GM21619 (cell line): ENCODE data around the gene SLC4A5.

Experiments
- ATAC-seq: cut with Tn5 transposase; IDR thresholded peaks from one replicate; pipeline ENCODE4 v1.9.1; 2021; ENCODE audit not compliant: unreplicated experiment

Gene SLC4A5

GRCh38 chr2:74343316-74343715 lies at the start of gene SLC4A5:
Gene SLC4A5 (minus strand): TSS chr2:74343416. CDS start chr2:74315023, 28,393 bp downstream.
- ATAC-seq = no peak

DNA sequence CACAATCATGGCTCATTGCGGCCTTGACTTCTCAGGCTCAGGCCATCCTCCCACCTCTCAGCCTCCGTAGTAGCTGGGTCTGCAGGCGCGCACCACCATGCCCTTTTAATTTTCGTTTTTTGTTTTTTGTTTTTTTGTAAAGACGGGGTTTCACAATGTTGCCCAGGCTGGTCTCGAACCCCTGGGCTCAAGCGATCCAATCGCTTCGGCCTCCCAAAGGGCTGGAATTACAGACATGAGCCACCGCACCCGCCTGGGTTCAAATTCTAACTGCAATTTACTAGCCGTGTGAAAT lies 49.2 kb upstream of the SLC4A5 start:
- no peak for ATAC-seq

DNA sequence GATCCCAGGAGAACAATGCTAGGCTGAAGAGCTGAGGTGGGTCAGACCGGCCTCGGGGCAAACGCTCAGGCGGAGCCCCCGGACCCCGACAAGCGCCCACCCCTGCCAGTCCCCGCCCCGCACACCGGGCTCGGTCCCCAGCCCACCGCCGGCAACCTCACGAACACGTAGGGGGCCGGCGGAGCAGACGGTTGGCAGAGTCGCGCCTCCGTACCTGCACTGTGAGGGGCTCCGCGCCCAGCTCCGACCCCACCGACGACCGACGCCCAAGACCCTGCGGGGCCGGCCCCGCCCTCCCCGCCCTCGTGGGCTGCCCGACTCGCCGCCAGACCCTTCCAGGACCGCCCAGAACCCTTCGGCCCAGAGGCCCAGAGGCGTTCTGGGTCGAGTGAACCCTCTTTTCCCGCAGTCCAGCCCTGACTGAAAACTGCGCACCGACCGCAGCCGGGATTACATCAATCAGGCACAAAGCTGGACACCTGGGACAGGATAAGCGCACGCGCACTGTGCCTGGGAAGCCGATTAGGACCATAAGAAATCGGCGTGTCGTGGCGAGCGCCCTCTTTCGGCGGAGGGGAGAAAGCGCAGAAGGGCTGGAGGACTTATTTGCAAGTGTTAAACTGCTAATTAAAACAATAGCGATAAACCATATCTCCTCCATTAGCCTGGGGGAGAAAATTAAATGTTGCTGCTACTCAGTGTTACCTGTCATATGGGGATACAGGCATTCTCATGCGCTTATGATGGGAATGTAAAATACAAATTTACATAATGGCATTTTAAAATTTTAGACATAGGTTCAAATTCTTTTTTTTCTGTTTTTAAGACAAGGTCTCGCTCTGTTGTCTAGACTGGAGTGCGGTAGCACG lies 48.6 kb upstream of the SLC4A5 start:
- ATAC-seq = peak; percentile 64

DNA sequence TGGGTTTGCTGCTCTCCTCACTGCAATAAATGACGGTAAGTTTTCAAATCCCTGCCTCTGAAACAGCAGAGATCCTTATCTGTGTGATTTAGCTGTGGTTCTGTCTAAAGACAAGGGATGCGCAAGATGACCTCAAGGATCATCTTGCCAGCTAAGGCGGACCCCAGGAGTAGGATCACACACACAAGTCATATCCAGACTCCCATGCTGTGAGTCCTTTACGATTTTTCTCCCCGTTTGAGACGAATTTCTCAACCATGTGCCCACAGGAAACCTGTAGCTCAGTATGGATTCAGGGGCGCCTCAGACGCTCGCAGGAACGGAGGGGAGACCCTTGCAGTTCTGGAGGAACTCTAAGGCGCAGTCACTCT lies 48.0 kb upstream of the SLC4A5 start:
- ATAC-seq = peak; percentile 30

DNA sequence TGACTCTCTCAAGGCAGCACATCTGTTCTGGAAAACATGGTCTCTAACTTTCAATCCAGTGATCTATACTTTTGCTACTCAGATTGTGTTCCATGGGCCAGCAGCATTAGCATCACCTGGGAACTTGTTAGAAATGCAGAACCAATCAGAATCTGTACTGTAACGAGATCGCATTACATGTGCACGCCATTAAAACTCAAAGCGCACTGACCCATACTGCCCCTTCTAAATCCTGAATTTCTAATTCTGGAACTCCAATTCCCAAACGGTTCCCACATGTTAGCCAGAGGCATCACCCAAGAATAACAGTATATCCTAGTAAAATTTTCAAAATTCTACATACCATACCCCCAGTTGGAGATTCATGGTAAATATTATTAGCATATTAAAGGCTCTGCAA lies 47.4 kb upstream of the SLC4A5 start:
- no peak for ATAC-seq

GRCh38 chr2:74387346-74387745 lies 44.1 kb upstream of the SLC4A5 start:
- ATAC-seq = no peak

GRCh38 chr2:74385396-74385795 lies 42.2 kb upstream of the SLC4A5 start:
- no peak for ATAC-seq

GRCh38 chr2:74384051-74384450 lies 40.8 kb upstream of the SLC4A5 start:
- ATAC-seq = no peak

DNA sequence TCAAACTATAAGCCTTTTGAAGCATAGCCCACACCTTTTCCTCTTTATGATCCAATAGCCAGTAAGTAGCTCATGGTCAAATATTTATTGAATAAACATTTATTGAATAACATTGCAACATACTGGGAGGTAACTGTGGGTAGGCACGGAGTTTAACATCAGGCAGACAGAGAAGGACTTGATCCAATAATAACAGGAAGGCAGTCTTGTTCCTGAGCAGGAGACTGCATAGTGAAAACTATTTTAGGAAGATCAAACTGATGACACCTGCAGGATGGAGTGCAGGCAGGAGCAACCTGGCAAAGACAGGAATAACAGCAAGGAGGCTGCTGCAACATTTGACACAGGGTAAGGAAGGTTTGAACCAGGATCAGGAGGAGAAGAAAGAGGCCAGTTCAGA lies 40.0 kb upstream of the SLC4A5 start:
- ATAC-seq = no peak

DNA sequence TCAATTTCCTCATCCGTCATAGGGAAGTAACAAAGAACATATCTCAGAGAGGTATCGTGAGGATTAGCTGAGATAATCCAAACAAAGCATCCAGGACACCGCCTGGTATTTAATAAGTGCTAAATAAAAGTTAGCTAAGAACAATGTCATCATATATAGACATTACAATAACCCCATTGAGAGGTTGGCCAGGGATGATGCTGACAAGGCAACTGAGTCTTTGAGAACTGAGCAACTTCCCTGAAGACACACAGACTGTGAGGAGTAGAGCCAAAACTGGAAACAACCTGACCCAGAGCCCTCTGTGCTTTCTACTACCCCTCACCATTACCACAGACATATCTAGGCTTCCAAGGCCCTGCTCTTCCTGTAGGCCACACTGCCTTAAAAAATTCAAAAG lies 38.5 kb upstream of the SLC4A5 start:
- ATAC-seq = no peak

DNA sequence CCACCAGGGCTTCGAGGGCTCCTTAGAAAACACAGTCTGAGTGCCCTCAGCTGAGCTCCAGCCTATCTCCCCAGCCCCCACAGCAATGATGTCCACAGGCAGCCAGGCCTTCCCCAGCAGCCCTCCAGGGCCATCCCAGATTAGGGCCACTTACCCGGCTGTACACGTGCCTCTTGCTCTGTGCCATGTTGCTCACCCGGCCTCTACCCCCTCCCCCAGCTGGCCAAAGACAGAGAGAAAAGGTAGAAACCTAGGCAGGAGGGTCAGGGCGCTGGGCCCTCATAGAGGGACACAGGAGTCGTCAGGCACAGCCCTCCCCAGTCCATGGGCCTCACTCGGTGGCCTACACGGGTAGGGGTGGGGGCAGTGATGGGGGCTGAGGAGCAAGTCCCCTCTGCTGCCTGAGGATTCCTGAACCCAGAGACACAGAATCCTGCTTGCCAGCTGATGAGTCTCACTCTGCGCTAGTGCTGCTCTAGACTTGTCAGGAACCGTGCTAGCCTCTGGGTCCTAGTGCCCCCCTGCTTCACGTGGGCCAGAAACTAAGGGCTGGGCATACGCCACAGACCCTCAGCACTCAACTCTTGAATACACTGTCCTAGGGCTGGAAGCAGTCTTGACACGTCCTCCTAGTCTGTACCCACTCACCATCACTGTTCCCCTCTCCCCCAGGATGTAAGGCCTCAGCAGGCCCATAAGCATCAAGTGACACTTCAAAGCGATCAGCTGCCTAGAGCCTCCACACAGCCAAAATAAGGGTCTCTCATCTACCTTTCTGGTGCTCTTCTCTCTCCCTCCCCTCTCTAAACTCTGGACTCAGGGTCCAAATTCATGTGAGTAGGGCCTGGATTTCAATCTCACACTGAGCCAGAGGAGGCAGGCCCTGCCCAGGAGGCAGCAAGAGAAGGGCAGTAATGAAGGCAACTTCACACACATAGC lies 36.9 kb upstream of the SLC4A5 start, which contains the start of gene DCTN1:
Gene DCTN1, minus strand, starts transcription at position 461 of the 939 bp plus-strand sequence. Its CDS starts 274 bp downstream, at position 187.
- ATAC-seq = no peak

DNA sequence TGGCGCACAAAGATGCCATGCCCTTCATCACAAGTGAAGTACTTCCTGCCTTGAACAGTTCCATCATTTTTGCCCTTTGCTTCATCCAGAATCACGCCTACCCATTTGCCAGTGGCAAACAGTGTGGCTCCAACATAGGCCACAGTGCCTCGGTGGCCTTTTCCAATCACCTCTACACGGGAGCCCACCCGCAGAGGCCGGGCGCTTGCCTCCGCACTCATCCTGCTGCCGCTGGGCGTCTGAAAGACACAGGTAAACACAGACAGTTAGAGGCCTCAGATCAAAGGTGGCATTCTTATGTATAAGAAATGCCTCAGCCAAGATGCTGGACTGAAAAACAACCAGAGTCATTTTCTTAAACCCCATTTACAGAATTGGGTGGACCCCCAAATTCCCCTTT lies 34.8 kb upstream of the SLC4A5 start:
- ATAC-seq = no peak

DNA sequence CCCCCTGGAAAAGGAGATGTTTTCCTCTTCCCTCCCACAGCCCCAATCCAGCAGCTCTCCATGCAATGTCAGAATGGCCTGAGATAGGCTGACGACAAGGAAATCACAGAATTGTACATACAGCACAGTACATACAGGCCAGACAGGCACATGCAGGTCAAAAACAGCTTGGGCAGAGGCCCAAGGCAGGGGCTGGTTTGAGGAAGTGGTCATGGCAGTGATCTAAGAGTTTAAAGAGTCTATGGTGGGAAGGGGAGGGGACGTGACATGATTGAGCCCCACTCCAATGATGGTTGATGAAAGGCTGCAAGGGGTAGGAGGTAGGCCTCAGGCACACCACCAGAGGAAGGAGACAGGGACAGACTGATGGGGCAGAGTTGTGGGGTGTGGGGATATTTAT lies 32.6 kb upstream of the SLC4A5 start:
- ATAC-seq = no peak

DNA sequence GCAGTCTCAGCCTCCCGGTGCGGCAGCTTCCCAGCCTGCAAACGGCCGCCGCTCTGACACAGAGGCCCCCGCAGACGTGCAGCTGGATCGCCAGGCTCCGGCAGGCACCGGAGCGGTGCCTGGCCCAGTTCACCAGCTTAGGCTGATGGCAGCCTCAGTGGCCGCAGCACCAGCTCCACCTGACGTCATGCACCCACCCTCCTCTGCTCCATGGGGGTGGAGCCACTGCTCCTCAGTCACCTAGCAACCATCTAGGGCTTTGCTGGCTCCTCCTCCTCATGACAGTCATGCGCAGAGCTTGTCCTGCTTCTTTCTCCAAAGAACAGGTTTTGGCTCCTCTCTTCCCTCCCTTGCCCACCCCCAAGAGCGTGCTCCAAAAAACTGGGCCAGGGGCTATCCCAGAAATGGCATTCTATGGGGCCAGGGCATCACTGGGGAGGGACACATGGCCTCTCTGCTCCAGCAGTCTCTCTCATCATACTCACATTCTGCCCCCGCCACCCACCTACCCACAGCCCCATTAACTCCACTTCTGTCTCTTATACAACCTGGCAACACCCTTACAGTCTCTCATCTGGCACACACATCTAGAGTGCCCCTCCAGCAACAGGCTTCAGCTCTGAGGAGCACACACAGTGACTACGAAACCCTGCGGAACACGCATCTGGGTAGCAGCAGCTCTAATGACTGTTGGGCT lies 31.4 kb upstream of the SLC4A5 start:
- no peak for ATAC-seq

GRCh38 chr2:74373985-74374384 lies 30.8 kb upstream of the SLC4A5 start:
- no peak for ATAC-seq

GRCh38 chr2:74373221-74373676 lies 30.0 kb upstream of the SLC4A5 start:
- no peak for ATAC-seq

DNA sequence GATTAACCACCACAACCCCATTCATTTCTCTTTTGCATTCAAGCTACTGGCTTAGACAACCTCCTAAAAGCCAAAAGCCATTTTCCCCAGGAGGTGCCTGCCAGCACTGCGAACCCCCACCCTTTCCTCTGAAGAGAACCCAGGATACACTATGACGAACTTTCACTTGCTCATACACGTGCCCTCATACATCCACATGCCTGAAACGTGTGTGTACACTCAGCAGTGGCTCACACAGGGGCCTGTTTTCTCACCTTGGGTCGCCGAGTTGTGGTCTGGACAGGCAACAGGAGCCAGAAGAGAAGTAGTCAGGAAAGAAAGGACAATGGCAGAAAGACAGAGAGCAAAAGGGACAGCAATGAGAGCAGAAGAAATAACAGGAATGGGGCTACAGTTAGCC lies 29.5 kb upstream of the SLC4A5 start:
- ATAC-seq = no peak

GRCh38 chr2:74371421-74371820 lies 28.2 kb upstream of the SLC4A5 start:
- ATAC-seq = no peak

DNA sequence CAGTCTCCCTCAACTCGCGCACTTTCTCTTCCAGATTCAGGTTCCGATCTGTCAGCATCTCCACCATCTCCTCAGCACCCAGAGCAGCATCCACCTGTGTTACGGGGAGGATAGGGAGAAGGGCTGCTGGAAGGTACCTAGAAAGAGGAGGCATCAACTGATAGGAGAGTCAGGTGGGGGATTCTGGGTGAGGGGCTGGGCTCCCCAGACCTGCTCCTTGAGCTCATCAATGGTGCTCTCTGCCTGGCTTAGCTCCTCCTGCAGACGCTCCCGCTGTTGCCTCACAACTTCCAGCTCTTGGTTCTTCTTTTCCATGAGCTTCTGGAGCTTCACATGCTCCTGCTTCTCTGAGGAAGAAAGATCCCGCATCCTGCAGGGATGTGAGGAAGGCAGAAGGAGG lies 26.8 kb upstream of the SLC4A5 start:
- ATAC-seq = no peak

DNA sequence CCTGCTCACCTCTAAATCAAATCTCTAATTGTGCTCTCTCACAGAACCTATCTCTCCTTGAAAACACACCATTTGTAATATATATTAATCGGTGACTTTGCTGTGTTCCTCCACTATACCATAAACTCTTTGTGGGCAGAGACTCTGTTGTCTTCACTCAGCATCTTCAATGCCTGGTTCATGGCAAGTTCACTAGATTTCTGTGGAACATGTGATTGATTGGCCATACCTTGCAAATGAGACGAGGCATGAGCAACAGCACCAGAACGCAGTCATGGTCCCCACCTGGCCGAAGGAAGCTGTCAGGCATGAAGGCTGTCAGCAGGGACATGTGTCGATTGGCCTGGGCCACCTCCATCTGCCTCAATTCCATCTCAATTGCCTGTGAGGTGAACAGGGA lies 25.3 kb upstream of the SLC4A5 start:
- no peak for ATAC-seq

- ATAC-seq = no peak
Measured at GRCh38 chr2:74367789-74368188, 24.6 kb upstream of the SLC4A5 start.
